WTC11 (cell line): ENCODE results near the gene MBOAT1.

Source experiments
- ATF3 ChIP-seq: sonication (generic); formaldehyde crosslinking; conservative IDR thresholded peaks from 2 replicates; pipeline ENCODE4 v1.8.1; 2022; ENCODE audit warnings: mild to moderate bottlenecking, missing genetic modification reagents
- CBFB ChIP-seq: sonication (generic); formaldehyde crosslinking; IDR thresholded peaks from 2 replicates; pipeline ENCODE4 v1.8.1; 2022; ENCODE audit warnings: mild to moderate bottlenecking, low read depth, missing genetic modification reagents
- TEAD1 ChIP-seq: sonication (generic); formaldehyde crosslinking; IDR thresholded peaks from 2 replicates; pipeline ENCODE4 v1.8.0; 2022; ENCODE audit warnings: mild to moderate bottlenecking, missing genetic modification reagents

GRCh38 chr6:20142866-20143265 is 69.4 kb downstream of the MBOAT1 start:
- TF ChIP-seq CBFB (CRISPR knock-in tag): no peak
- TF ChIP-seq TEAD1 (CRISPR knock-in tag): no peak
- no peak for TF ChIP-seq ATF3 (CRISPR knock-in tag)
